HepG2 (cell line): ENCODE results near the gene FITM1. TPM values are rescaled to one million over a fixed set of nuclear protein-coding genes. Genes with fewer than 3 reads are reported as not detected.
A peak's percentile ranks its signal among the peaks of the same experiment; 100 is the strongest.

Experiments used
- HNRNPH1 ChIP-seq: fragments of 200-400 bp; formaldehyde crosslinking; optimal IDR thresholded peaks from 2 replicates; pipeline ENCODE3; 2017; ENCODE audit warnings: mild to moderate bottlenecking, low read depth, low read length
- HOXD1 ChIP-seq: sonication (generic); formaldehyde crosslinking; IDR thresholded peaks from 2 replicates; pipeline ENCODE4 v1.5.0; 2020; ENCODE audit warnings: missing genetic modification reagents
- KDM5A ChIP-seq: fragments of 200-600 bp; sonication (generic); IDR thresholded peaks from 2 replicates; pipeline ENCODE4 v1.7.0; 2018; ENCODE audit warnings: antibody characterized with exemption, mild to moderate bottlenecking, low read length, borderline replicate concordance
- MED1 ChIP-seq: sonication (generic); formaldehyde crosslinking; IDR thresholded peaks from 2 replicates; pipeline ENCODE4 v1.4.0; 2020; ENCODE audit warnings: missing genetic modification reagents
- NFKB2 ChIP-seq: sonication (generic); formaldehyde crosslinking; IDR thresholded peaks from 2 replicates; pipeline ENCODE4 v1.4.0; 2020; ENCODE audit warnings: missing genetic modification reagents, borderline replicate concordance
- NKX3-1 ChIP-seq: sonication (generic); formaldehyde crosslinking; IDR thresholded peaks from 2 replicates; pipeline ENCODE4 v1.5.0; 2020; ENCODE audit warnings: missing genetic modification reagents
- NONO ChIP-seq, 2 experiments: fragments of 450-650 bp in 1 of 2; sonication (generic) in 1 of 2; formaldehyde crosslinking in 1 of 2; IDR thresholded peaks in 1 of 2; conservative IDR thresholded peaks in 1 of 2; 2 replicates each; pipeline versions ENCODE4 v1.6.1 to v1.8.0; 2017 to 2022; ENCODE audit warnings: mild to moderate bottlenecking in 1 of 2, missing genetic modification reagents in 1 of 2, moderate library complexity in 1 of 2
- RFXAP ChIP-seq: sonication (generic); formaldehyde crosslinking; IDR thresholded peaks from 2 replicates; pipeline ENCODE4 v1.4.0; 2020; ENCODE audit warnings: missing genetic modification reagents, borderline replicate concordance
- YEATS4 ChIP-seq: sonication (generic); formaldehyde crosslinking; IDR thresholded peaks from 2 replicates; pipeline ENCODE4 v1.4.0; 2020; ENCODE audit warnings: missing genetic modification reagents, borderline replicate concordance
- ZBTB3 ChIP-seq: sonication (generic); formaldehyde crosslinking; IDR thresholded peaks from 2 replicates; pipeline ENCODE4 v1.4.0; 2020; ENCODE audit warnings: low read depth, mild to moderate bottlenecking, moderate library complexity, missing genetic modification reagents, borderline replicate concordance
- ZEB1 ChIP-seq: IDR thresholded peaks from 2 replicates; pipeline ENCODE4 v1.6.1; 2012; ENCODE audit warnings: mild to moderate bottlenecking, low read depth, inconsistent platforms; ENCODE audit not compliant: insufficient replicate concordance
- ZMYM3 ChIP-seq: sonication (generic); formaldehyde crosslinking; IDR thresholded peaks from 2 replicates; pipeline ENCODE4 v1.5.1; 2020; ENCODE audit warnings: mild to moderate bottlenecking, missing genetic modification reagents
- ZNF256 ChIP-seq: sonication (generic); formaldehyde crosslinking; conservative IDR thresholded peaks from 2 replicates; pipeline ENCODE4 v1.4.0; 2020; ENCODE audit warnings: missing genetic modification reagents
- polyA plus RNA-seq, 8 experiments: library from polyadenylated mRNA; depleted of rRNA in 3 of 8; stranded (reverse) in 7 of 8; unstranded in 1 of 8; fragments of >200 nt; fragmentation: Illumina TruSeq in 4 of 8; extraction: Trizol in 4 of 8; gene quantifications; 2 replicates each; pipeline versions ENCODE4 v1.2.1 to v1.2.3, GENCODE V29; 2011 to 2016; ENCODE audit warnings: low read depth in 4 of 8, missing spikeins in 1 of 8, mixed read lengths in 1 of 8; ENCODE audit not compliant: insufficient read depth in 1 of 8
- total RNA-seq, 5 experiments: library from RNA; depleted of rRNA; stranded (reverse); fragments of >200 nt; fragmentation: Illumina TruSeq; extraction: Trizol; gene quantifications; 2 replicates each; pipeline ENCODE4 v1.2.3, GENCODE V29; 2016; ENCODE audit warnings: low read depth in 1 of 5
- TF ChIP-seq, protein P1 (sequence below): sonication (generic); formaldehyde crosslinking; IDR thresholded peaks from 2 replicates; pipeline ENCODE4 v1.8.0; 2022; ENCODE audit warnings: missing genetic modification reagents, mild to moderate bottlenecking, inconsistent platforms, borderline replicate concordance
- TF ChIP-seq, protein P2 (sequence below): sonication (generic); formaldehyde crosslinking; IDR thresholded peaks from 2 replicates; pipeline ENCODE4 v1.4.0; 2020; ENCODE audit warnings: missing genetic modification reagents
- TF ChIP-seq, protein P3 (sequence below): IDR thresholded peaks from 2 replicates; pipeline ENCODE4 v1.6.1; 2016; ENCODE audit warnings: control low read depth
- TF ChIP-seq, protein P4 (sequence below): sonication (generic); formaldehyde crosslinking; IDR thresholded peaks from 2 replicates; pipeline ENCODE4 v1.4.0; 2020; ENCODE audit warnings: low read depth, missing genetic modification reagents
- TF ChIP-seq, protein P5 (sequence below): sonication (generic); formaldehyde crosslinking; IDR thresholded peaks from 2 replicates; pipeline ENCODE4 v1.4.0; 2020; ENCODE audit warnings: missing genetic modification reagents, borderline replicate concordance
- TF ChIP-seq, protein P6 (sequence below): sonication (generic); IDR thresholded peaks from 2 replicates; pipeline ENCODE4 v1.6.1; 2016; ENCODE audit warnings: low read depth, borderline replicate concordance

FITM1 gene
- total and polyA plus RNA-seq, 2 of the 13 experiments (the other 11 are each of a cell fraction or from before 2014, with no cell fraction given): 2.7 to 5.8 TPM

DNA sequence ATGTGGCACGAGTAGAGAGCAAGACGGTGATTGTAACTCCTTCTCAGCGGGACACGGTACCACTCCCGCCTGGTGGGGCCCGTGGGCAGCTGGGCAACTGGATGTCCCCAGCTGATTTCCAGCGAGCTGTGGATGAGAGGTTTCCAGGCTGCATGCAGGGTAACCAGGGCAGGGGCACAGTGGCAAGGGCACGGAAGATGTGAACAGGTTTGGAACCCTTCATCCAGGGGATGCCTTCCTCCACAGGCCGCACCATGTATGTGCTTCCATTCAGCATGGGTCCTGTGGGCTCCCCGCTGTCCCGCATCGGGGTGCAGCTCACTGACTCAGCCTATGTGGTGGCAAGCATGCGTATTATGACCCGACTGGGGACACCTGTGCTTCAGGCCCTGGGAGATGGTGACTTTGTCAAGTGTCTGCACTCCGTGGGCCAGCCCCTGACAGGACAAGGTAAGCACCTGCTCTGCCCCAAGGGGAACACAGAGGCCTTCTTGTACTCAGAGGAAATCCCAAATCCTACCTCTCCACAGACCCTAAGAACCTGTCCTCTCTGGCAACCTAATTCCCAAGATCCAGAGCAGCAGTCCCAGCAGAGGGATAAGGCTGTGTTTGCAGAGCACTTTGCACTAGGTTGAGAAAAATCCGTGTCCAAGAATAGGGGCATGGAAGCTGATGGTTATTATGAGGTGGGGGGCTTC is 32.1 kb upstream of the FITM1 start (continued):
- TF ChIP-seq, protein P1, sequence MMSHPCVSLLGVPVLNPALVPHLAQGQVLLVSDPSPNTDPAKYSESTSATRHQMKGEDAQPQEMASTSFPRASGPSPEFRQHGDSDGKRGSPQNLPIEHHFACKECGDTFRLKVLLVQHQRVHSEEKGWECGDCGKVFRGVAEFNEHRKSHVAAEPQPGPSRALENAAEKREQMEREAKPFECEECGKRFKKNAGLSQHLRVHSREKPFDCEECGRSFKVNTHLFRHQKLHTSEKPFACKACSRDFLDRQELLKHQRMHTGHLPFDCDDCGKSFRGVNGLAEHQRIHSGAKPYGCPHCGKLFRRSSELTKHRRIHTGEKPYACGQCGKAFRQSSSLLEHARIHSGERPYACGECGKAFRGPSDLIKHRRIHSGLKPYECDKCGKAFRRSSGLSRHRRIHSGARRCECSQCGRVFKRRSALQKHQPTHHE: no peak
- TF ChIP-seq ZEB1: no peak
- no peak for TF ChIP-seq MED1
- TF ChIP-seq, protein P2, sequence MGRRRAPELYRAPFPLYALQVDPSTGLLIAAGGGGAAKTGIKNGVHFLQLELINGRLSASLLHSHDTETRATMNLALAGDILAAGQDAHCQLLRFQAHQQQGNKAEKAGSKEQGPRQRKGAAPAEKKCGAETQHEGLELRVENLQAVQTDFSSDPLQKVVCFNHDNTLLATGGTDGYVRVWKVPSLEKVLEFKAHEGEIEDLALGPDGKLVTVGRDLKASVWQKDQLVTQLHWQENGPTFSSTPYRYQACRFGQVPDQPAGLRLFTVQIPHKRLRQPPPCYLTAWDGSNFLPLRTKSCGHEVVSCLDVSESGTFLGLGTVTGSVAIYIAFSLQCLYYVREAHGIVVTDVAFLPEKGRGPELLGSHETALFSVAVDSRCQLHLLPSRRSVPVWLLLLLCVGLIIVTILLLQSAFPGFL (CRISPR knock-in tag): 0 out of 2 replicates have a peak, but pooled peaks have one; percentile 52
- 0 out of 2 replicates have a peak, but pooled peaks have one; percentile 72 for TF ChIP-seq HOXD1 (CRISPR knock-in tag)
- TF ChIP-seq KDM5A: no peak
- TF ChIP-seq HNRNPH1: peak; percentile 79
- TF ChIP-seq YEATS4 (CRISPR knock-in tag): peak; percentile 59; the same call in 1 of the 2 replicates
- TF ChIP-seq ZNF256 (CRISPR knock-in tag): peak; percentile 72; the same call in 1 of the 2 replicates
- no peak for TF ChIP-seq ZBTB3 (CRISPR knock-in tag)
- TF ChIP-seq, protein P3, sequence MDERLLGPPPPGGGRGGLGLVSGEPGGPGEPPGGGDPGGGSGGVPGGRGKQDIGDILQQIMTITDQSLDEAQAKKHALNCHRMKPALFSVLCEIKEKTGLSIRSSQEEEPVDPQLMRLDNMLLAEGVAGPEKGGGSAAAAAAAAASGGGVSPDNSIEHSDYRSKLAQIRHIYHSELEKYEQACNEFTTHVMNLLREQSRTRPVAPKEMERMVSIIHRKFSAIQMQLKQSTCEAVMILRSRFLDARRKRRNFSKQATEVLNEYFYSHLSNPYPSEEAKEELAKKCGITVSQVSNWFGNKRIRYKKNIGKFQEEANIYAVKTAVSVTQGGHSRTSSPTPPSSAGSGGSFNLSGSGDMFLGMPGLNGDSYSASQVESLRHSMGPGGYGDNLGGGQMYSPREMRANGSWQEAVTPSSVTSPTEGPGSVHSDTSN: no peak
- TF ChIP-seq, protein P4, sequence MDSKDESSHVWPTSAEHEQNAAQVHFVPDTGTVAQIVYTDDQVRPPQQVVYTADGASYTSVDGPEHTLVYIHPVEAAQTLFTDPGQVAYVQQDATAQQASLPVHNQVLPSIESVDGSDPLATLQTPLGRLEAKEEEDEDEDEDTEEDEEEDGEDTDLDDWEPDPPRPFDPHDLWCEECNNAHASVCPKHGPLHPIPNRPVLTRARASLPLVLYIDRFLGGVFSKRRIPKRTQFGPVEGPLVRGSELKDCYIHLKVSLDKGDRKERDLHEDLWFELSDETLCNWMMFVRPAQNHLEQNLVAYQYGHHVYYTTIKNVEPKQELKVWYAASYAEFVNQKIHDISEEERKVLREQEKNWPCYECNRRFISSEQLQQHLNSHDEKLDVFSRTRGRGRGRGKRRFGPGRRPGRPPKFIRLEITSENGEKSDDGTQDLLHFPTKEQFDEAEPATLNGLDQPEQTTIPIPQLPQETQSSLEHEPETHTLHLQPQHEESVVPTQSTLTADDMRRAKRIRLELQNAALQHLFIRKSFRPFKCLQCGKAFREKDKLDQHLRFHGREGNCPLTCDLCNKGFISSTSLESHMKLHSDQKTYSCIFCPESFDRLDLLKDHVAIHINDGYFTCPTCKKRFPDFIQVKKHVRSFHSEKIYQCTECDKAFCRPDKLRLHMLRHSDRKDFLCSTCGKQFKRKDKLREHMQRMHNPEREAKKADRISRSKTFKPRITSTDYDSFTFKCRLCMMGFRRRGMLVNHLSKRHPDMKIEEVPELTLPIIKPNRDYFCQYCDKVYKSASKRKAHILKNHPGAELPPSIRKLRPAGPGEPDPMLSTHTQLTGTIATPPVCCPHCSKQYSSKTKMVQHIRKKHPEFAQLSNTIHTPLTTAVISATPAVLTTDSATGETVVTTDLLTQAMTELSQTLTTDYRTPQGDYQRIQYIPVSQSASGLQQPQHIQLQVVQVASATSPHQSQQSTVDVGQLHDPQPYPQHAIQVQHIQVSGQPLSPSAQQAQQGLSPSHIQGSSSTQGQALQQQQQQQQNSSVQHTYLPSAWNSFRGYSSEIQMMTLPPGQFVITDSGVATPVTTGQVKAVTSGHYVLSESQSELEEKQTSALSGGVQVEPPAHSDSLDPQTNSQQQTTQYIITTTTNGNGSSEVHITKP (CRISPR knock-in tag): no peak
- TF ChIP-seq, protein P5, sequence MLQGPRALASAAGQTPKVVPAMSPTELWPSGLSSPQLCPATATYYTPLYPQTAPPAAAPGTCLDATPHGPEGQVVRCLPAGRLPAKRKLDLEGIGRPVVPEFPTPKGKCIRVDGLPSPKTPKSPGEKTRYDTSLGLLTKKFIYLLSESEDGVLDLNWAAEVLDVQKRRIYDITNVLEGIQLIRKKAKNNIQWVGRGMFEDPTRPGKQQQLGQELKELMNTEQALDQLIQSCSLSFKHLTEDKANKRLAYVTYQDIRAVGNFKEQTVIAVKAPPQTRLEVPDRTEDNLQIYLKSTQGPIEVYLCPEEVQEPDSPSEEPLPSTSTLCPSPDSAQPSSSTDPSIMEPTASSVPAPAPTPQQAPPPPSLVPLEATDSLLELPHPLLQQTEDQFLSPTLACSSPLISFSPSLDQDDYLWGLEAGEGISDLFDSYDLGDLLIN (CRISPR knock-in tag): peak; percentile 82; the same call in 1 of the 2 replicates
- TF ChIP-seq RFXAP (CRISPR knock-in tag): 0 out of 2 replicates have a peak, but pooled peaks have one; percentile 45
- 0 out of 2 replicates have a peak, but pooled peaks have one; percentile 34 for TF ChIP-seq NKX3-1 (CRISPR knock-in tag)
- TF ChIP-seq, protein P6, sequence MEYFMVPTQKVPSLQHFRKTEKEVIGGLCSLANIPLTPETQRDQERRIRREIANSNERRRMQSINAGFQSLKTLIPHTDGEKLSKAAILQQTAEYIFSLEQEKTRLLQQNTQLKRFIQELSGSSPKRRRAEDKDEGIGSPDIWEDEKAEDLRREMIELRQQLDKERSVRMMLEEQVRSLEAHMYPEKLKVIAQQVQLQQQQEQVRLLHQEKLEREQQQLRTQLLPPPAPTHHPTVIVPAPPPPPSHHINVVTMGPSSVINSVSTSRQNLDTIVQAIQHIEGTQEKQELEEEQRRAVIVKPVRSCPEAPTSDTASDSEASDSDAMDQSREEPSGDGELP: no peak
- TF ChIP-seq ZMYM3 (CRISPR knock-in tag): 0 out of 2 replicates have a peak, but pooled peaks have one; percentile 14
- TF ChIP-seq NFKB2 (CRISPR knock-in tag): peak; percentile 62; the same call in 1 of the 2 replicates
- TF ChIP-seq NONO (IDR thresholded peaks at IDR 0.05): no peak
- no peak for TF ChIP-seq NONO (CRISPR knock-in tag; conservative IDR thresholded peaks at IDR 0.05)
